Iris pigment epithelial cell (primary cell): ENCODE results near the gene ZIC4.

Experiments
- DNase-seq: peaks from one replicate; pipeline ENCODE4 v3.0.0-alpha.2; 2011; ENCODE audit warnings: low read depth

Gene ZIC4

GRCh38 chr3:147417551-147418295, 11.4 kb upstream of the ZIC4 start:
- DNase-seq: no peak

GRCh38 chr3:147416931-147417330, 10.6 kb upstream of the ZIC4 start:
- no peak for DNase-seq

DNA sequence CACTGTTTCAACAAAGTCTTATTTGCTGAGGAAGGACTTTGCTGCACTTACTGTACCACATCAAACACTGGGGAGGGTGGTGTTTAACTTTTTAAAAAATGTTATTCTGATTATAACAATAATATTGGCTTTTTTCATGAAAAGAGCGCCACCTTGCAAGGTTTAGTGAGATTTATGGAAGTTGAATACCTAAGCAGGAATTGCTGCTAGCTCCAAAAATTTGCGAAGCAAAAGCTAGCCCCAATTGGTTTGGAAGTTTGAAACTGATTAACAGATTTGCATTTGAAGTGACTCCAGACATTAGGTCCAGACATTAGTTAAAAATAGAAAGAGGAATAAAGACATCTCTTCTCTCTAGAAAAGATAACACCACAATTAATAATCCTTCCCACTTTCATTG, 9.5 kb upstream of the ZIC4 start:
- DNase-seq: no peak

- DNase-seq: no peak
Observed at GRCh38 chr3:147415286-147415685, 8.9 kb upstream of the ZIC4 start.

DNA sequence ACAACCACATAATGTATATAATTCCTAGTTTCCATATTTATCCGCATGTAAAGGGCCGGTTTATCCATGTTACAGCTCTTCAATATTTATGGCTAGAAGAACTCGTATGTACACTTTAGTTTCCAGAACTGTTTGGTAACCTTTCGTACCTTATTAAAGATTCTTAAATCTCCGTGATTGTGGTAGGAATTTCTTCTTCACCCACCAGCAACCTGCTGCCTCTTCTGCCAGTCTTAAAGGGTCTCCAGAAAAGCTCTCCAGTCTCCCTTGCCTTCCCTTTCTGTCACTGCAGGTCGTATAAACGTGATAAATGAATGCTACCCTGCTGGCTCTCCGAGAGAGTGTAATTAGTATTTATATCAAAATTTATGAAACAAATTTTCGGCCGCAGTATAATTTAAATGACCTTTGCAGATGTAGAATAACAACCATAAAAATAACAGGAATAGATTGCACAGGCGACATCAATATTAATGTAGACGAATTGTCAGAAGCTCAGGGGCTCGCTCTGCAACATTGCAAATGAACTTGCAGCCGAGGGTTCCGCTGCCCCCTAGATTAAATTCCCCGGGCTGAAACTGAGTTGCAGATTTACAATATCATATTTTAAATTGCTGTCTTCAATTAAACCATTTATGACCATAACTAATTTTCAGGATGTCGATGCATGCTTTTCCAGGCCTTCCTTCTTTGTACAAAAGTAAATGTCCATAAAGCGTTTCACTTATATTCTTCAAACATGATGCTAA, 8.2 kb upstream of the ZIC4 start:
- DNase-seq: no peak

GRCh38 chr3:147413686-147414389, 7.5 kb upstream of the ZIC4 start:
- no peak for DNase-seq

DNA sequence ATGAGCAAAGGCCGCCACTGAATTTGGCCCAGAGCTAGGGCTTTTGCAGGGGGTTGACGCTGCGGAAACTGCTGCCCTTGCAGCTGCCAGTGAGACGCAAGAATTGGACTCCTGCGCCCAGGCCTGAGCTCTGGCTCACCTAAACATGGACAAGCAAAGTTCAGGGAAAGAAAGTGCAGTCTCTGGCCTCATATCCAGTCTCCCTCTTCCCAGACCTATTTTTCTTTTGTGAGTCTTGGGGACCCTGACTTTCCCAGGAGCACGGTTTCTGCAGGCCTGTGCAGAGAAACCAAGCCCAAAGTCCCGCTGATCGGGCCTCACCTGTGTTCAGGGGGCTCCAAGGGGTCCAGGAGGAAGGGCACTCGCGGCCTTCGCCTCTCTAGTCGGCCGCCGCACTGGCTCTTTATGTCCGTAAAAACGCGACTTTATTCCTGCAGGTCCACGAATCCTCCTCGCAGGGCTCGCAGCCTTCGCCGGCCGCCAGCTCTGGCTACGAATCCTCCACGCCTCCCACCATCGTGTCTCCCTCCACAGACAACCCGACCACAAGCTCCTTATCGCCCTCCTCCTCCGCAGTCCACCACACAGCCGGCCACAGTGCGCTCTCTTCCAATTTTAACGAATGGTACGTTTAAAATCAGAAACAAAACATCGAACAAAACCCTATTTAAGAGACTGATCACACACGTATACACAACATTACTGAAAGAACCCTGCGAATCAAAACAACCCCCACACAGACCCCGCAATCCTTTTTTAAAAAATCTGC, 6.8 kb upstream of the ZIC4 start:
- no peak for DNase-seq

DNA sequence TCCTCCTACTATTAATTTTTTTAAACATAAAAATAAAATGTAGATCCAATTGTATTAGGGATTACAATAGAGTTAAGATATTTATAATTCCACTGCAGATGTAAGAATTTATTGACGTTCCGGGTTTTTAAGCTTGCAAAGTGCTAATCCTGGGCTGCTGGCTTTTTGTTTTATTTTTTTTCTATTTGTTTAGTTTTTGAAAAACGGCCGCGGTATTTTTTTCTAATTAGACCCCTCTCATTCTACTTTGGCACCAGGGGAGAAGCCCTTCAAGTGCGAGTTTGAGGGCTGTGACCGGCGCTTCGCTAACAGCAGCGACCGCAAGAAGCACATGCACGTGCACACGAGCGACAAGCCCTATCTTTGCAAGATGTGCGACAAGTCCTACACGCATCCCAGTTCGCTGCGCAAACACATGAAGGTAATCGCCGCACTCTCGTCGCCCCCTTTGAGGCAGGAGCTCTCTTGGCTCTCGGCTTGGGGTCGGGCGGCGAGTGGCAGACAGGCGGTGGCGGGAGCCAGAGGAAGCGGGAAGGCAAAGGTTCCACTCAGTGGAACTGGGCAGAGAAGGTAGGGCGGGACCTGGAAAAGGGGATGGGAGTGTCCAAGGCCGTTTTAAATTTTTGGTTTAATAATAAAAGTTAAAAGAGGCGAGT, 6.0 kb upstream of the ZIC4 start:
- no peak for DNase-seq

- DNase-seq: no peak
Observed at GRCh38 chr3:147411815-147412241, 5.5 kb upstream of the ZIC4 start.

GRCh38 chr3:147411238-147411814, 5.0 kb upstream of the ZIC4 start:
- no peak for DNase-seq

GRCh38 chr3:147410526-147411237, 4.3 kb upstream of the ZIC4 start:
- DNase-seq: peak; percentile 43

- no peak for DNase-seq
Observed at GRCh38 chr3:147410116-147410525, 3.8 kb upstream of the ZIC4 start.

GRCh38 chr3:147409143-147410115, 3.1 kb upstream of the ZIC4 start, which contains the start of gene ZIC1:
ZIC1 (plus strand) TSS chr3:147409365; CDS start chr3:147410113, 748 bp downstream.
- peak; percentile 42 for DNase-seq

- no peak for DNase-seq
Observed at GRCh38 chr3:147408188-147409100, 2.1 kb upstream of the ZIC4 start.

- DNase-seq: no peak
Observed at GRCh38 chr3:147407498-147408187, 1.3 kb upstream of the ZIC4 start.

DNA sequence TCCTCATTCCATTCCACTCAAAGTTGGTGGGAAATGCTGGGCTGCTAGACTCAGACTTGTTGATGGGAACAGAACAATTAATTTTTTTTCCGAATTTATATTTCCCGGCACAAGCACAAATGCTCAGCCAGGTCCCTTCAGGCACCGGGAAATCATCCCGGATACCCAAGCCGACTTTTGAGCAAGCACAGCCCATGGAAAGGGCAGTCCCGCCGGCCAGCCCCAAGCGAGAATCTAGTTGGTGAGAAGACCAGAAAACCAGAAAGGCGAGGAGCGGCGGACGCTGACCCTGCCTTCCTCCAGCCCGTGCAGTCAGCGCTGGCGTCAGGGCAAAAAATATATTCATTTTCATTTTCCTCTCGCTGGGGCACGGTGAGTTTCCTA, 763 bp upstream of the ZIC4 start:
- no peak for DNase-seq

GRCh38 chr3:147405231-147406027, 914 bp downstream of the ZIC4 start:
- no peak for DNase-seq
